ENCODE measurements around the gene NT5C3B.
"Not testable (repeated sequence)": the region's sequence is repeated elsewhere in the genome, so short reads cannot be mapped to it uniquely, and the experiment has no call there.

Gene NT5C3B

DNA sequence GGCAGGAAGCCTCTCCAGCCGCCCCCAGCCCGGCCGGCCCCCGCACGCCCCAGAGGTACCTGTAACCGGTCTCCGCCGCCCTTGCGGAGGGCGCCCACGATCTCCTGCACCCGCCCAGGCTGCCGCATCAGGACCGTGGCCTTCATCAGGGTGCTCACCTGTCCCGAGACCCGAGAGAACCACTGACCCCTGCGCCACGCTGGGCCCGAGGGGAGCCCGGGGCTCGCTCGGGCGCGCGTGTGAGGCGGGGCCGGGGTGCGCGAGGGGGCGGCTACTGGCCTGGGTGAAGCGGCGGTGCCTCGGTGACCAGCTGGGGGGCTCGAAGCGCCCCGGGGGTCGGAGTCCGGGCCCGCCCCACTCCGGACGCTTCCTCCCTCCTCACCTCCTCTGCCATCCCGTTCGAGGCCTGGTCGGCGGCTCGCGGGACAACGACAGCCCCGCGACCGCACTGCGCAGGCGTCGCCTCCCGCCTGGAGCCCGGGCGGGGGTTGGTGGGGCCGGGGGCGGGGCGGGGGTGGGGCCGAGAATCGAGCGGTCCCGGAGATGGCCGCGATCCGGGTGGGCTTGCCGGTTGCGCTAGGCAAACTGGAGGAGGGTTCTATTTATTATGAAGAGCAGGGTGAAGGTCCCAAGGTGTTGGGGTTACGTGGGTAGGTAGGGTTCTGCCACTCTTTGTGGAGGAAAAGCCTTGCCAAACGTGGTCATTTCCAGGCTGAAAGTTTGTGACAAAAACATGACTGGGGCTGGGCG lies at the start of gene NT5C3B:
TSS of gene NT5C3B (minus strand) at position 433 of the 750 bp plus-strand sequence. CDS start at position 394, 39 bp downstream.
- Histone ChIP-seq H3K27ac (ENCODE audit: low read length) (no peak within 1 kb of the TSS), H3K9ac (ENCODE audit: low read length) (peak within 1 kb of the TSS; percentile 69), H3K27me3 (ENCODE audit: control insufficient read depth, insufficient read depth, low read length) (peaks cover 7% of the 10 kb centered on the region), H3K36me3 (ENCODE audit: control insufficient read depth, low read depth, low read length) (peaks cover 19% of the 10 kb centered on the region), H3K9me3 (ENCODE audit: control insufficient read depth, low read depth, low read length) (no peaks in the 10 kb centered on the region), H3K4me1 (ENCODE audit: control insufficient read depth, low read depth, low read length) (peaks cover 5% of the 10 kb centered on the region), H3K4me3 (ENCODE audit: low read length) (peak within 1 kb of the TSS; percentile 79)

DNA sequence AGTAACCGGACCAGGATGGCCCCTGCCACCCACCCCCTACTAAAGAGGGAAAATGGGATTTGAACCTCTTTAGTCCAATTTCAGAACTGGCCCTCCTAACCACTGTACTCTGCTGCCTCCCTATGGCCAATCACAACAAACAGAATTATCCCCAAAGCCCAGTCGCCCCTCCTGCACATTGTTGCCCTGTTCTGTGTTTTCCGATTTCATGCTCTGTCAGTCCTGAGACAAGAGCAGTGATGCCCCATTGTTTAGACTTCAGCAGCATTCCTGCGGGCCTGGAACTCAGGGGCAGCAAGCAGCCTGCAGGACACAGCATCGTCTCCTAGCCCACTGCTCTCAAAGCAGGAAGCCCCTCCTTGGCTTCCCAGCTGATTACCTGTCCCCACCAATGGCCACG lies 49.7 kb upstream of the NT5C3B start:
- no peaks in the 10 kb centered on the region for H3K4me1 ChIP-seq (ENCODE audit: control insufficient read depth, low read depth, low read length)
- no peaks in the 10 kb centered on the region for H3K9me3 ChIP-seq (ENCODE audit: control insufficient read depth, low read depth, low read length)
- H3K4me3 ChIP-seq (ENCODE audit: low read length): no peak overlapping the region
- H3K27me3 ChIP-seq (ENCODE audit: control insufficient read depth, insufficient read depth, low read length): no peaks in the 10 kb centered on the region
- no peak overlapping the region for H3K27ac ChIP-seq (ENCODE audit: low read length)
- H3K9ac ChIP-seq (ENCODE audit: low read length): no peak overlapping the region
- H3K36me3 ChIP-seq (ENCODE audit: control insufficient read depth, low read depth, low read length): peaks cover 88% of the 10 kb centered on the region

DNA sequence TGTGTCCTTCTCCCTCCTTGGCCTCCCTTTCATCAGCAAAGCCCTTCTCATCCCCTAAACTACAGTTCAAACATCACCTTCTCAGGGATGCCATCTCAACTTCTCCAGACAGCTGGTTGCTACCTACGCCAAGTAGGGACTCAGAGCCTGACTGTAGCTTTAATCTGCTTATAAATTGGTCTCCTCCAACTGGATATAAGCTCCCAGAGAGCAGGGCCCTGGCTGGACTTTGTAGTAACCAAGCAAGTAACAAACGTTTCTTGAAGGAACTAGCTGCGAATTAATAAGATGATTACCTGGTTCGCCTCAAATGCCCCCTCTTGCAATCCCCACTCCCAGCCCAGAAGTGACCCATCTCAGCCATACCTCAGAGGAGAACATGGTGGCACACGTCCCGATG lies 46.7 kb upstream of the NT5C3B start:
- Histone ChIP-seq H3K4me1 (ENCODE audit: control insufficient read depth, low read depth, low read length) (no peaks in the 10 kb centered on the region), H3K9me3 (ENCODE audit: control insufficient read depth, low read depth, low read length) (no peaks in the 10 kb centered on the region), H3K27ac (ENCODE audit: low read length) (no peak overlapping the region), H3K4me3 (ENCODE audit: low read length) (no peak overlapping the region), H3K27me3 (ENCODE audit: control insufficient read depth, insufficient read depth, low read length) (no peaks in the 10 kb centered on the region), H3K36me3 (ENCODE audit: control insufficient read depth, low read depth, low read length) (peaks cover 95% of the 10 kb centered on the region), H3K9ac (ENCODE audit: low read length) (no peak overlapping the region)

DNA sequence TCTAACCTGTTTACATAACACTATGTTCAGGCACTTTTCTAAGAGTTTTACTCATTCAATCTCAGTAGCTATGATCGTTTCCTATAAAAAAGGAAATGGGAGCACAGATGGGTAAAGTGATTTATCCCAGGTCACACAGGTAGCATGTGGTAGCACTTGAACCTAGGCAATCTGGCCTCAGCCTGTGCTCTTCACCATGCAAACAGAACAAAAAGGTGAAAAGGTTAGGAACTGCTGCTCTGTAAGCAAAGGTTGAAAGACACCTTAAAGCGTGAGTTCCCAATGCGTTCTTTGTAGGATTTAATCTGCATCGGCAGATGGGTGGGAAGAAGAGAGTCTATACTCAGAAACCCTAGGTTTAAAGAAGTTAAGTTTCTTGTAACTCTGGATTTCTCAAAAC lies 44.1 kb upstream of the NT5C3B start:
- Histone ChIP-seq H3K27ac (ENCODE audit: low read length) (no peak overlapping the region), H3K36me3 (ENCODE audit: control insufficient read depth, low read depth, low read length) (peaks cover 75% of the 10 kb centered on the region), H3K4me3 (ENCODE audit: low read length) (no peak overlapping the region), H3K4me1 (ENCODE audit: control insufficient read depth, low read depth, low read length) (no peaks in the 10 kb centered on the region), H3K27me3 (ENCODE audit: control insufficient read depth, insufficient read depth, low read length) (no peaks in the 10 kb centered on the region), H3K9ac (ENCODE audit: low read length) (no peak overlapping the region), H3K9me3 (ENCODE audit: control insufficient read depth, low read depth, low read length) (no peaks in the 10 kb centered on the region)

DNA sequence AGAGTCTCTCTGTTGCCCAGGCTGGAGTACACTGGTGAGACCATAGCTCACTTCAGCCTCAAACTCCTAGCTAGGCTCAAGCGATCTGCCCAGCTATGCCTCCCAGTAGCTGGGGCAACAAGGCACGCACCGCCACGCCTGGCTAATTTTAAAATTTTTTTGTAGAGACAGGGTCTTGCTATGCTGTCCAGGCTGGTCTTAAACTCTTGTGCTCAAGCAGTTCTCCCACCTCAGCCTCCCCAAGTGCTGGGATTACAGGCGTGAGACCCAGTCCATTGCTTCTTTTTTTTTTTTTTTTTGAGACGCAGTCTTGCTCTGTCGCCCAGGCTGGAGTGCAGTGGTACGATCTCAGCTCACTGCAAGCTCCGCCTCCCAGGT lies 38.2 kb upstream of the NT5C3B start:
- not testable (repeated sequence) for H3K4me3 ChIP-seq (ENCODE audit: low read length); H3K9me3 ChIP-seq (ENCODE audit: control insufficient read depth, low read depth, low read length); H3K27ac ChIP-seq (ENCODE audit: low read length); H3K9ac ChIP-seq (ENCODE audit: low read length); H3K4me1 ChIP-seq (ENCODE audit: control insufficient read depth, low read depth, low read length); H3K27me3 ChIP-seq (ENCODE audit: control insufficient read depth, insufficient read depth, low read length)
- H3K36me3 ChIP-seq (ENCODE audit: control insufficient read depth, low read depth, low read length): peaks cover 74% of the 10 kb centered on the region

DNA sequence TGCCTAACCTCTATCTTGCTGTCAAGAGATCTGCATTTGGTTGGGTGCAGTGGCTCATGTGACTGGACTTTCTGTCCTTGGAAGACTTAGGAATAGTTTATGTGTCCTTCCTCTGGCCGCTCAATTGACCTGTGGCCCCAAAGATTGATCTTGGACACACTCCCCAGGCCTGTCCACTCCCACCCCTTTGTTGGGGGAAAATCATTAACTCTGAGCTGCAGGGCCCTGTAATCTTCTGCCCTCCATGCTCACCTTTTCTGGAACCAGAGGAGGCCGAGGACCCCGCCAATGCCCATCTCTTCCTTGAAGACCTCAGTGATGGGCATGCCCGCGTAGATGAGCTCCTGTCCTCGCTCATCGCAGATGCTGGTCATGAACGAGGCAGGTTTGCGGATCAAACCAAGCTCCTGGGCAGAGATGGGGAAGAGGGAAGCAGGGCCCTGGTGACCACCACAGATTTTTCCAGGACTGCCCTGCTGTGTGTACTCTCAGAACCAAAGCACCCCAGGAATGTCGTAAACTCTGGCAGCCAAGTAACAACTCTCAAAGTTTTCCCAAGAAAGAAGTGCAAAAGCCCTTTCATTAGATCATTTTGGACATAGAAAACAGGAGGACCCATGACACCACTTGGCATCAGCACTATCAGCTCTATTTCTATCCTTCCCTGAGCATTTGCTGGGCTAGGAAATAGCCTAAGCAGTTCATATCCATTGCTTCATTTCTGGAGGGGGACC lies 37.7 kb upstream of the NT5C3B start:
- Histone ChIP-seq H3K4me3 (ENCODE audit: low read length) (no peak overlapping the region), H3K27me3 (ENCODE audit: control insufficient read depth, insufficient read depth, low read length) (no peaks in the 10 kb centered on the region), H3K27ac (ENCODE audit: low read length) (no peak overlapping the region), H3K9me3 (ENCODE audit: control insufficient read depth, low read depth, low read length) (no peaks in the 10 kb centered on the region), H3K36me3 (ENCODE audit: control insufficient read depth, low read depth, low read length) (peaks cover 74% of the 10 kb centered on the region), H3K9ac (ENCODE audit: low read length) (no peak overlapping the region), H3K4me1 (ENCODE audit: control insufficient read depth, low read depth, low read length) (no peaks in the 10 kb centered on the region)

DNA sequence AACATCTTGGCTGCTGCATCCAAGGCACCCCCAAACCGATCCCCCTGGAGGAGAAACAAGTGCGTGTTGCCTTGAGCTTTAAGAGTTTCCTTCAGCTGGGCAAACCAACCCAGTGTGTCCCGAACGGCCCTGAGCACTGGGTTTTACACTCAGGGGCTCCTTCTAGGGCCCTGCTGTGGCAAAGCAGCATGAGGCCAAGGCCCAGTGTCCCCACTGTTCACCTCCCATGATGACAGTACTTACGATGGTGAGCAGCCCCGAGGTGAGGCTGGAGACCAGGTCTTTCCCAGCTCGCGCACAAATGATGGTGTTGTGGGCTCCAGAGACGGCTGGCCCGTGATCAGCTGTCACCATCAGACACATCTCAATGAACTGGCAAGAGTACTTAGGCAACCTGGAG lies 35.8 kb upstream of the NT5C3B start:
- Histone ChIP-seq H3K27me3 (ENCODE audit: control insufficient read depth, insufficient read depth, low read length) (no peaks in the 10 kb centered on the region), H3K4me3 (ENCODE audit: low read length) (no peak overlapping the region), H3K4me1 (ENCODE audit: control insufficient read depth, low read depth, low read length) (no peaks in the 10 kb centered on the region), H3K9ac (ENCODE audit: low read length) (no peak overlapping the region), H3K36me3 (ENCODE audit: control insufficient read depth, low read depth, low read length) (peaks cover 73% of the 10 kb centered on the region), H3K9me3 (ENCODE audit: control insufficient read depth, low read depth, low read length) (no peaks in the 10 kb centered on the region), H3K27ac (ENCODE audit: low read length) (no peak overlapping the region)

DNA sequence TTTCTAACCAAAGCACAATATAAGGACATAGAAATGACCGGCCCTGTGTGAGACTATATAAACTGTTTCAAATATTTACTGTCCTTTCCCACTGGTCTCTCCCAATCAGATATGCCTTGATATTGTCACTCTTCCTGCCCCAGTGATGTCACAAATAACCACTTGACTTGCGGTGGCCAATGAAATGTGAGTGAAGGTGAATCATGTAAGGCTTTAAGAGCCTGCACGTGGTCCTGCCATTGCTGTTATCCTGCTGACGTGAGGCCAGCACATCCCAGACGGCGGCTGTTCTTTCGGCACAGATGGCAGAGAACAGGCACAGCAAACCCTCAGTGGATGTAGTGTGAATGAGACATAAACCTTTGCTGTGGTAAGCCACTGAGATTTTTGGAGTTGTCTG lies 34.6 kb upstream of the NT5C3B start:
- H3K36me3 ChIP-seq (ENCODE audit: control insufficient read depth, low read depth, low read length): peaks cover 76% of the 10 kb centered on the region
- H3K4me3 ChIP-seq (ENCODE audit: low read length): no peak overlapping the region
- H3K27ac ChIP-seq (ENCODE audit: low read length): no peak overlapping the region
- no peaks in the 10 kb centered on the region for H3K9me3 ChIP-seq (ENCODE audit: control insufficient read depth, low read depth, low read length)
- H3K9ac ChIP-seq (ENCODE audit: low read length): no peak overlapping the region
- no peaks in the 10 kb centered on the region for H3K4me1 ChIP-seq (ENCODE audit: control insufficient read depth, low read depth, low read length)
- no peaks in the 10 kb centered on the region for H3K27me3 ChIP-seq (ENCODE audit: control insufficient read depth, insufficient read depth, low read length)

DNA sequence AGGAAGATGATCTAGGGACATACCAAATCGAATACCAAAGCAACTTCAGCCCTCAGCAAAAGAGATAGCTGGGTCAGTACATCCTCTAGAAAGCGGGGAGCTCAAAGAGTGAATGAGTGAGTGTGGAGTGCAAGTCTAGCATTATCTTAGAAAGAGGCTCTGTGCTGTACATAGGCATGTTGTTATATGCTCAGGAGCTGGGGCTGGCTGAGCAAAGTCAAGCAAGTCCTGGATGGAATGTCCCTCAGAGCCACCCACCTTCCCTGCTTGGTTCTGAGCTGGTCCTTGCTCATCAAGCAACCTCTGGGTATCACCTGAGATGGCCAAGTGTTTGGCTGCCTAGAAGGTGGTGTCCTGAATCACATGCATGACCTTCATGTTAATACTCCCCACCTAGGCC lies 34.1 kb upstream of the NT5C3B start:
- no peaks in the 10 kb centered on the region for H3K9me3 ChIP-seq (ENCODE audit: control insufficient read depth, low read depth, low read length)
- H3K36me3 ChIP-seq (ENCODE audit: control insufficient read depth, low read depth, low read length): peaks cover 75% of the 10 kb centered on the region
- H3K9ac ChIP-seq (ENCODE audit: low read length): no peak overlapping the region
- no peak overlapping the region for H3K4me3 ChIP-seq (ENCODE audit: low read length)
- H3K27me3 ChIP-seq (ENCODE audit: control insufficient read depth, insufficient read depth, low read length): no peaks in the 10 kb centered on the region
- H3K27ac ChIP-seq (ENCODE audit: low read length): no peak overlapping the region
- H3K4me1 ChIP-seq (ENCODE audit: control insufficient read depth, low read depth, low read length): no peaks in the 10 kb centered on the region

DNA sequence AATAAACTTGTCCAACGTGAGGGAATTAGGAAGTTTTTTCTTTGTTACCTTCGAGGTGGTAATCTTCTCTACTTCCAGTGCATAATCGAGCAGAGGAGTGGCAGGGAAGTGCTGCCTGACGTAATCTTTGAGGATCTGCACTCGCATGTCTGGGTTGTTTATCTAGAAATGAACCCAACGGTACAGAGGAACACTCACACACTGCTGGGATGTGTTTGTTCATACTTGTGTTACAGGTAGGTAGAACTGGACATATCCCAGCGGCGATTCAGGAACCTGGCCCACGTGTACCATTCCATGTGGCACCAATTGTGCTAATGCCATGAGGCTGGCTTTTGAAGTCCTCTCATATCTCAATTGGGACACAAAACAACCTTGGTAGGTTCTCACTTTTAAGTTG lies 33.4 kb upstream of the NT5C3B start:
- Histone ChIP-seq H3K9me3 (ENCODE audit: control insufficient read depth, low read depth, low read length) (no peaks in the 10 kb centered on the region), H3K36me3 (ENCODE audit: control insufficient read depth, low read depth, low read length) (peaks cover 69% of the 10 kb centered on the region), H3K27ac (ENCODE audit: low read length) (no peak overlapping the region), H3K4me3 (ENCODE audit: low read length) (no peak overlapping the region), H3K9ac (ENCODE audit: low read length) (no peak overlapping the region), H3K4me1 (ENCODE audit: control insufficient read depth, low read depth, low read length) (no peaks in the 10 kb centered on the region), H3K27me3 (ENCODE audit: control insufficient read depth, insufficient read depth, low read length) (no peaks in the 10 kb centered on the region)

DNA sequence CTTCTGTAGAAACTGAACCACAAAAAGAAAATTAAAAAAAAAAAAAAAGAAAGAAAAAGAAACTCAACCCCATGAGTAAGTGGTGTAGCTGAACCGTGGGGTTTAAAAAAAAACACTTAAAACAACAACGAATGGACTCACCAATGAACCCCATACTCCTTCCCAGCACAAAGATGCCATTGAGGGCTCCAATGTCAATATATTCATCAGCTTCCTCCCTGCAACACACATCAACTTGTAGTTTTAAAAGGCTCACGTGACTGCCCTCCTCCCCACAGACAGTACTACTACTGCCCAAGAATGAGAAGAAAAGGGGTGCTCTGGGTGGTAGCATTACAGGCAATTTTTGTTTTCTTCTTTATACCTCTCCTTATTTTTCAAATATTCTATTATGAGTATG lies 32.5 kb upstream of the NT5C3B start:
- Histone ChIP-seq H3K27me3 (ENCODE audit: control insufficient read depth, insufficient read depth, low read length) (no peaks in the 10 kb centered on the region), H3K9me3 (ENCODE audit: control insufficient read depth, low read depth, low read length) (no peaks in the 10 kb centered on the region), H3K4me1 (ENCODE audit: control insufficient read depth, low read depth, low read length) (peaks cover 4% of the 10 kb centered on the region), H3K27ac (ENCODE audit: low read length) (no peak overlapping the region), H3K9ac (ENCODE audit: low read length) (no peak overlapping the region), H3K4me3 (ENCODE audit: low read length) (no peak overlapping the region), H3K36me3 (ENCODE audit: control insufficient read depth, low read depth, low read length) (peaks cover 62% of the 10 kb centered on the region)

DNA sequence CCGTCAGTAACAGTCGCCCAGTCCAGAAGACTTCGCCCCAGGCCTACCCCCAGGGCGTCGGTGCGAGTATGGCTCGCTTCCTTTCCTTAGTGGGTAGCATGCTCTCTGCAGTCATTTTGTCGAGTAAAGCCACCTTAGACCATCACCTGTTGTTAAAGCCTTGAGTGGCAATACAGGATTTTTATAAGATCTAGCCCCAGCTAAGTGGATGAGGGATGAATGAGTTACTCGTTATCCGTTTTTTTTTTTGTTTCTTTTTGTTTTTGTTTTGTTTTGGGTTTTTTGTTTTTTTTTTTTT lies 29.5 kb upstream of the NT5C3B start:
- peaks cover 16% of the 10 kb centered on the region for H3K4me1 ChIP-seq (ENCODE audit: control insufficient read depth, low read depth, low read length)
- H3K9me3 ChIP-seq (ENCODE audit: control insufficient read depth, low read depth, low read length): no peaks in the 10 kb centered on the region
- peaks cover 35% of the 10 kb centered on the region for H3K36me3 ChIP-seq (ENCODE audit: control insufficient read depth, low read depth, low read length)
- no peak overlapping the region for H3K9ac ChIP-seq (ENCODE audit: low read length)
- H3K4me3 ChIP-seq (ENCODE audit: low read length): peak overlapping the region; percentile 32
- no peaks in the 10 kb centered on the region for H3K27me3 ChIP-seq (ENCODE audit: control insufficient read depth, insufficient read depth, low read length)
- no peak overlapping the region for H3K27ac ChIP-seq (ENCODE audit: low read length)
